Measurements from ENCODE around the gene NBEAL2. TPM values are rescaled to one million over a fixed set of nuclear protein-coding genes. Genes with fewer than 3 reads are reported as not detected.

The NBEAL2 gene
- total RNA-seq, 1 experiment from 2014 or later = 0.95 TPM

DNA sequence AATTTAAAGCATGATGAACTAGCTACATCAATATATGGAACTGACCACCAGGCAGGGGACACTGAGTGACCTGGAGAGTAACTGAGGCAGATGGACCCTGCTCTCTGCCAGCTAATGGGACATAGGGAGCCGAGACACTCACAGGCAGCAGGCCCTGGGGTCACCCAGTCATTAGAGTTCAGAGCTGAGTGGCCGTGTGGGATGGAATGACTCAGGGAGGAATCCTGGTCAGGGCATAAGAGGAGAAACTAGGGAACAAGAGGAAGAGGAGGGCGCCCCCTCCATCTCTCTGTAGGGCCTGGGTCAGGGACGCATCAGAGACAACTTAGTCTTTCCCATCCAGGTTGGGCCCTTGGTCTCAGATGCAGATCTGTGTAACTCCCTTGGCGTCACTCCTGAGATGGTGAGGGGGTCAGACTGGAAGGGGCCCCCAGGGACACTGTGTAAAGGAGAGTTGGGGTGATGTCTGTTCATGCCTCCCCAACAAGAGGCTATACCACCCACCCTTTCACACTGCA, 42.7 kb upstream of the NBEAL2 start:
- peaks cover 32% of the 10 kb centered on the region for H3K4me1 ChIP-seq
- H3K36me3 ChIP-seq = peaks cover 9% of the 10 kb centered on the region
- no peak for DNase-seq
- H3K27me3 ChIP-seq = no peaks in the 10 kb centered on the region
- no peak overlapping the region for H3K4me3 ChIP-seq
- H3K27ac ChIP-seq = no peak overlapping the region
- H3K9me3 ChIP-seq (replicated peaks) = no peaks in the 10 kb centered on the region

DNA sequence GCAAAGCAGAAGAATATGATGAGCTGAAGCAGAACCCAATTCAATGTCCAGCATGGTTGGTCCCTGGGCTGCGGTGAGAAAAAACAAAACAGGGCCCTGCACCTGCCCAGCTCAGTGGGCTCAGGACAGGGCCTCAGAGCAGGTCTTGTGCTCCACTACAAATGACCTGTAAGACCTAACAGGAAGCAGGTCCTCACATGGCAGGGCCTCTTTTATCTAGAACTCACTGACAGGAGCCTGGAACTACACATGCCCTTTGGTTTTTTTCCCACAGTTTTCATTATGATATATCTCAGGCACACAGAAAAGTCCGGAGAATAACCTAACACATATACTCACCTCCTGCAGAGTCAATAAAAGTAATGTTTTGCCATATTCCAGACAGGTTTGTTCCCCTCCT, 41.3 kb upstream of the NBEAL2 start:
- Histone ChIP-seq H3K27ac (no peak overlapping the region), H3K27me3 (no peaks in the 10 kb centered on the region), H3K9me3 (replicated peaks) (no peaks in the 10 kb centered on the region), H3K36me3 (peaks cover 9% of the 10 kb centered on the region), H3K4me1 (peaks cover 24% of the 10 kb centered on the region), H3K4me3 (no peak overlapping the region)
- no peak for DNase-seq

DNA sequence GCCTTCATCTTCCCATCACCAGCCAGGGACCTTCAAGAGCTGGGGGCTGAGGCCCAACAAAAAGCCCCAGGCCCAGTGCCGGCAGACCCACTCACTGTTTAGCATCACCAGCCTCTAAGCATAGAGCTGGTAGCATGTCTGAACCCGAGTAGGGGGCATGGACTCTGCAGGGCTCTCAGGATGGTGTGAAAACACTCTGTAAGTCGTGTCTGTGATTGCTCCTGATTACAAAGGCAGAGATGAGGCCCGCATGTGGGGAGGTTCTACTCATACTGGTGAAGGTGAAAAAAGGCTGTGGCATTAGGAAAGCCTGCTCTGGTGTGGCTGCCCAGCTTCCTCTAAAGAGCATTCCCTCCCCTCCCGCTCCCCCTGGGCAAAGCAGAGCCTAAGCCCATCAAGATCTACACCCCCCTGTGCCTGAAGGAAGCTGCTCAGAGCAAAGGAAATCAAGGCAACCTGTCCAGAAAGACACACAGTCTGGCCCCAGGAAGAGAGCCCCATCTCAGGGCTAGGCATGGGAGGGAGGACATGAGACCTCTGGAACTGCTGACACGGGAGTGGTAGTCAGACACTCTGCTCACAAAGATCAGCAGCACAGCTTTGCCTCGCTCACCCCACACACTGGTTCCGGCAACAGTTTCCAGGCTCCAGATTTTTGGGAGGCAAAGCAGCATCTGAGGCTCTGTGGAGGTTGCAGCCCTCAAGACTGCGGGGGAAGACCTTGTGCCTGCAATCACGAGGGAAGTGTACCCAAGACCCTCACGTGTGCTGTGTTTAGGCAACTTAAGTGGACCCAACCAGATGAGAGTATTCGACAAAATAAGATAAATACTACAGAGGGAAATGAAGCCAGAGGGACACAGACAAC, 39.7 kb upstream of the NBEAL2 start:
- no peak for DNase-seq
- Histone ChIP-seq H3K9me3 (replicated peaks) (no peaks in the 10 kb centered on the region), H3K27me3 (no peaks in the 10 kb centered on the region), H3K27ac (no peak overlapping the region), H3K4me3 (no peak overlapping the region), H3K4me1 (peaks cover 28% of the 10 kb centered on the region), H3K36me3 (peaks cover 9% of the 10 kb centered on the region)

DNA sequence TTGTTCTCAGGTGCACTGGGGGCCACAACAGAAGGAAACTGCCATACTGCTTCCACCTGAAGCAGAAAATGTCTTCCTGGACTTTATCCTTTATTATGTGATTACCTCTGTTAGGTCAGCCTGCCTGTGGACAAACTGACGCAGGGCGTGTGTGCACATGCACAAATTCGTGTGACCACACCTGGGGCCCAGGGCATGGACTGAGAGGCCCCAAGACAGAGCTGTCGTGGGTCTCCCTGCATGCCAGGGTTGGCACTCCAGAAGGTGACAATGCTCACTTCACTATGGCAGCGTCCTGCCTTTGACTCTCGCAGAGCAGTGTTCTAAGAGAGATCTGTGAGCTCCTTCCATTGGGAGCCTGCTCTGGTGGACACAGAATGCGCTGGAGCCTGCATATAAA, 37.4 kb upstream of the NBEAL2 start:
- DNase-seq = no peak
- Histone ChIP-seq H3K9me3 (replicated peaks) (no peaks in the 10 kb centered on the region), H3K4me3 (no peak overlapping the region), H3K4me1 (peaks cover 13% of the 10 kb centered on the region), H3K27me3 (no peaks in the 10 kb centered on the region), H3K27ac (no peak overlapping the region), H3K36me3 (peaks cover 15% of the 10 kb centered on the region)

DNA sequence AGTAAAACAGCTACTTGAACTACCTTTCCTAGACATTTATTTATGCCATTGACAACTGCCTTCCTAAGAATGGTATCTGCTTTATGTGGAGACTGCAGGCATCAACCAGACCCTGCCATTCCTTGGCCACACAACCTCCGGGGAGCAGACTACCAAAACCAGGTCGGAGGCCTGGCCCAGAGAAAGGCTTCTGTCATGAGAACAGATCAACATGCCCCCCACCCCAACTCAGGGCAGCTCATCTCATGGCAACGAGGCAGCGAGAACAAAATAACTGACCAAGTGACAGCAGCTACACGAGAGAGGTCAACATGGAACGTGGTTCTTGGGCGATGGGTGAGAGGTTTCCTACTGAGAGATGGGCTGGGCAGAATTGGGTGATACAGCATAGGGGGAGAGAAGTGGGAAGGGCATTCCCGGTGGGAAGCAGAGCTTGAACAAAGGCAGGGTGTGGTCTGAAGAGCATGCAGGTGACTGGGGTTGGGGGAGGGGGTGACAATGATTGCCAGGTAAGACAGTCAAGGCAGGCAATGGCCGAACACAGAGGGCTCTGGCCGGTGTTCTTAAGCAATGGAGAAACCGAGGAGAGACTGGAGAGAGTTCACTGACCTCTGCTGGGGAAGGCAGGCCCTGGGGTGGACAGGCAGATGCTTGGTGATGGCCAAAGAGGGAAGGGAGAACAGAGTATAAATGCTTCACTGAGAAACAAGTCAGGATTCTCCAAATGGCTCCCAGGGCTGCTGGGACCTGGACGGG, 36.8 kb upstream of the NBEAL2 start:
- H3K9me3 ChIP-seq (replicated peaks) = no peaks in the 10 kb centered on the region
- H3K4me1 ChIP-seq = peaks cover 19% of the 10 kb centered on the region
- no peaks in the 10 kb centered on the region for H3K27me3 ChIP-seq
- no peak for DNase-seq
- no peak overlapping the region for H3K4me3 ChIP-seq
- peaks cover 11% of the 10 kb centered on the region for H3K36me3 ChIP-seq
- no peak overlapping the region for H3K27ac ChIP-seq

DNA sequence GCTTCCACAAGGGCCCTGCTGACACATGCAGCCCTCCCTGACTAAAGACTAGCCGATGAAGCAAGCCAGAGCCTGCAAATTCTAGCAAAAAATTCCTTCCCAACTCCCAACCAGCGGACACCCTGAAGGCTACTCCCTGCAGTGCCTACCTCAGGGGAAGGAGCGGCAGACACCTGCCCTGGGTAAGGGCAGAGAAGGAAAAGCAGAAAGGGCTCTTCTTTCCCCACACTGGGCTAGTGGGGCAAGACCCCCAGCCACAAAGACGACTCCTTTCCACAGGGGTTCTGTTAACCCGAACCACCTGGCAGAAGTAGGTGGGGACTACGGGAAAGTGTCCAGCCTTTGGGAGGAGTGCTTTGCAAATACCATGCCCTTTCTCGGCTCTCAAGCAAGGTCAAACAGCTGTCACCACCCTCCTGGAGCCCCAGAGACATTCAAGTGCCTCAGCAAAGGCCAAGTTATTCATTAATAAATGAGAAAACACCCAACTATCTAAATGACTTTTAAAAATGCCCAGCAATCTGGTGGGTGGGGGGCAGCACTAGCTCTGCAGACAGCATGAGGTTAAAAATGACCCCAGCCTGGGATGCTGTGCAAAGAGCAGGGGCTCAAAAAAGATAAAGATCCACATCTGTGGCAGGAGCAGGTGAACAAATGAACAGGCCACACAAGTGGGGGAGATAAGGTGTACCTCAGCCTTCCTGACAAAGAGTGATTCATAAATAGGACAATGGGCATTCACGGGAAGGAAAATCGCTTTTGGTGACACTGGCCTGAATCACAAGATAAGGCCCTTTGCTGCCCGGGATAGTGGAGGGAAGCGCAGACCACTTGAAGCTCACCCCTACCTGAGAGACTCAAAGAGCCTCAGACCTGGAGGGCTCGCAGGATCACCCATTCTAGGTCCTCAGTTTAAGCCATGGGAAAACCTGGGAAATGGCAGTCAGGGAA, 36.0 kb upstream of the NBEAL2 start:
- DNase-seq = peak; percentile 17 to 48
- Histone ChIP-seq H3K27me3 (no peaks in the 10 kb centered on the region), H3K27ac (peak overlapping the region; percentile 36; the same call in 1 of the 2 replicates), H3K36me3 (peaks cover 11% of the 10 kb centered on the region), H3K4me1 (peaks cover 28% of the 10 kb centered on the region), H3K9me3 (replicated peaks) (no peaks in the 10 kb centered on the region), H3K4me3 (no peak overlapping the region)

DNA sequence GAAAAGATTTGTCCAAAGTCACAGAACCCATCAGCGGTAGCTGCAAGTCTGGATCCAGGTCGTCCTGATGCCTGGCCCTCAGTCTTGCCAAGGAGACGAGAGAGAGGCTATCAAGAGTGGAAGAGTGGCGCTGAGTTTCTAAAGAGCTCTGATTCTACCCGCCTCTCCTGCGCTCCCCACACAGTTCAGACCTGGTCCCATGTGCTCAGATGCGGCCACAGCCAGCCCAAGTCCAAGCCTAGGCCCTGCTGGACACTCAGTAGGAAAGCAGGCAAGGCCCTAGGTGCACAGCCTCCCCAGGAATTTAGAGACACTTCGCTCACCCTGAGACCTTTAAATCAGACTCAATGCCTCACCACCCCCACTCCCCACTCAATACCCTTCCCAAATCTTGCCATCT, 35.3 kb upstream of the NBEAL2 start:
- H3K36me3 ChIP-seq = peaks cover 11% of the 10 kb centered on the region
- H3K4me3 ChIP-seq = no peak overlapping the region
- peaks cover 33% of the 10 kb centered on the region for H3K4me1 ChIP-seq
- DNase-seq = no peak
- H3K9me3 ChIP-seq (replicated peaks) = no peaks in the 10 kb centered on the region
- peak overlapping the region; percentile 36; the same call in 1 of the 2 replicates for H3K27ac ChIP-seq
- no peaks in the 10 kb centered on the region for H3K27me3 ChIP-seq

DNA sequence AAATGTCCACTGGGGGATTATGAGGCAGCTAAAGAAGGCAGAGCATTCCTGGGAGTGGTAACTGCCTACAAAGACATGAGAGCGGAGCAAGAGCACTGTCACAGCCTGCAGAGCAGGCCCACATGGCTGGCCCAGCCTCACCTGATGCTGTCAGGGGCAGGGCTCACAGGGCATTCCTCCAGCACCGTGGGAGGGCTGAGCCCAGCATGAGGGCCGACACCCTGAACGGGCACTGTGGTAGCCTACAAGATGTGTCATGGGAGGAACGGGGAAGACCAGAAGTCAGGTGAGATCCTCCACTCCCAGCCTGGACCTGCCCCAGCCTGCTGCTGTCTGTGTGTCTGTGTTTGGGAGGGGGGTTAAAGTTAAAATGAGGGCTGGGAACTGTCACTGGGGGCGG, 33.0 kb upstream of the NBEAL2 start:
- H3K27me3 ChIP-seq = no peaks in the 10 kb centered on the region
- peaks cover 6% of the 10 kb centered on the region; the same call in 1 of the 2 replicates for H3K36me3 ChIP-seq
- no peak for DNase-seq
- H3K4me3 ChIP-seq = no peak overlapping the region
- peaks cover 39% of the 10 kb centered on the region for H3K4me1 ChIP-seq
- H3K27ac ChIP-seq = no peak overlapping the region
- no peaks in the 10 kb centered on the region for H3K9me3 ChIP-seq (replicated peaks)

DNA sequence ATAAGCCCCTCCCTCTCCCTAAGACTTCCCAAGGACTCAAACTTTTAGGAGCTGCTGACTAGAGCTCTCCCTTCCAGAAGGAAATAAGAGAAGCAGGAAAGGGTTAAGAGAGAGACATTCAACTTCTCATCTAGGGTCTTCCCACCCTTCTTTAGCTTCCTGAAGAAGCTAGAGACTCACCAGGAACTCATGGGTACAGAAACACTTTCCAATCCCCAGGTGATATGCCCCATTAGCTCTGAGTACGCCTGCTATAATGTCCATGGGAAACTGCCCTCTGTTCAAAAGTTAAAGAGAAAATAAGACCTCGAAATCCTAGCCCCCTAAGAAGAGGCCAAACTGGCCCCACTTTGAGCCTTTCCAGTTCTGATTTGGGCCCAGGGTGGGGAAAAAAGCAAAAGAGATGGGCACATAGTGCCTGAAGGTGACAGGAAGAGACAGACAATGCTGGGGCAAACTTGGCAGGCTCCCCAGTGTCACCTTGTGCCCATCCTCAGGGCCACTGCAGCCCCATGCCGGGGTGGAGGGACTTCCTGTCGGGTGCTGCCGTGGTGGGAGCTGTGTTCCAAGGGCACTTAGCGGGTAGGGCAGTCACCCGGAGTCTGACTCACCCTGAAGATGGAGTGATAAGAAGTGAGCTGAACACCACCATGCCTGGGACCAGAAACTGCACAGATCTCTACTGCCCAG, 32.5 kb upstream of the NBEAL2 start:
- Histone ChIP-seq H3K36me3 (peaks cover 6% of the 10 kb centered on the region; the same call in 1 of the 2 replicates), H3K4me1 (peaks cover 39% of the 10 kb centered on the region), H3K9me3 (replicated peaks) (no peaks in the 10 kb centered on the region), H3K4me3 (no peak overlapping the region), H3K27me3 (no peaks in the 10 kb centered on the region), H3K27ac (no peak overlapping the region)
- DNase-seq = no peak

DNA sequence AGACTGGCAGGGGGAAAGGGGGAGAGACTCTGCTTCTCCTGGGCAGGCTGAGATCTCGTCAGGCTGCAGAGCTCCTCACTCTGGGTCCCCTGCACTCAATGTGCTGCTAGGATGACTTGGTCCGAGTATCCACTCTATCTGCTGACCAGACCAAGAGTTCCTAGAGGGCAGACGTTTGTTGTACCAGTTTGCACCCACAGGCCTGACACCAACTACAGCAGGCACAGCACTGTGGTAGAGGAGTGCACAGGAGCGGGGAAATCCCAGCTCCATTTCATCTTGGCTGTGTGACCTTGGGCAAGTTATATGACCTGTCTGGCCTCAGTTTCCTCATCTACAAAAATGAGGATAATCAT, 31.9 kb upstream of the NBEAL2 start:
- Histone ChIP-seq H3K9me3 (replicated peaks) (no peaks in the 10 kb centered on the region), H3K27me3 (no peaks in the 10 kb centered on the region), H3K4me3 (no peak overlapping the region), H3K4me1 (peaks cover 39% of the 10 kb centered on the region), H3K27ac (peak overlapping the region; percentile 63), H3K36me3 (peaks cover 6% of the 10 kb centered on the region; the same call in 1 of the 2 replicates)
- no peak for DNase-seq

DNA sequence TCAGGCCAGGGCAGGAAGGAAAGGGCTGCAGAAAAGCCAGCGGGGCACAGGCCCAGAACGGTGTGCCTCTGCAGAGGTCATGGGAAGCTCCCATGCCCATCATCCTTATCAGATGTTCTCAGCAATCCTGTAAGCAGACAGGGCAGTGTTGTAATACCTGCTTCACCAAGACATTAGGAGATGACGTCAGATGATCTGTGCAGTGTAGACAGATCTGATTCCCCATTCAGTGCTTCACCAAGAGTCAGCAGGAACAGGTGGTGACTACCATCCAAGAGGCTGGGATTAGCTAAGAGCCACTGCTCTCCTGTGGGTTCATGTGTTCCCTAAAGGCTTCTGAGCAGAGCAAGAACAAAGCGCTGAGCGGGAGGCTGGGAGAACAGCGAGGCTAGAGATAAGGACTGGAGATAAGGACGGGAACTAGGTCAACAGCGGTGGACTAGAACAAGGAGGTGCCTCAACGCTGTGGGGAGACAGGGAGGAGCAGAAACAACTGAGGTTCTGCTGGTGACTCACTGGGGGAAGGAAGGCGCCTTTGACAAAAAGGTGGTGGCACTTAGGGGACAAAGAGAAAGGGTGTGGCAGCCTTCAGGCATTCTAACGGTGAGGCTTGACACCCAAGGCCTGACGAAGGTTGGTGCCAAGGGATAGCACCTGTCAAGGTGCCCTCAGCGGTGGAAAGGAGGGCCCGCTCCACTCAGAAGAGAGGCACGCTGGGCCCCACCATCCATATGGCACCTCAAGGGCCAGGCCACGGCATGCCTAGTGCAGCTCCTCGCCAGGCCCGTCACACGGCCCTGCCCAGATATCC, 31.3 kb upstream of the NBEAL2 start:
- DNase-seq = peak; percentile 89 to 93

DNA sequence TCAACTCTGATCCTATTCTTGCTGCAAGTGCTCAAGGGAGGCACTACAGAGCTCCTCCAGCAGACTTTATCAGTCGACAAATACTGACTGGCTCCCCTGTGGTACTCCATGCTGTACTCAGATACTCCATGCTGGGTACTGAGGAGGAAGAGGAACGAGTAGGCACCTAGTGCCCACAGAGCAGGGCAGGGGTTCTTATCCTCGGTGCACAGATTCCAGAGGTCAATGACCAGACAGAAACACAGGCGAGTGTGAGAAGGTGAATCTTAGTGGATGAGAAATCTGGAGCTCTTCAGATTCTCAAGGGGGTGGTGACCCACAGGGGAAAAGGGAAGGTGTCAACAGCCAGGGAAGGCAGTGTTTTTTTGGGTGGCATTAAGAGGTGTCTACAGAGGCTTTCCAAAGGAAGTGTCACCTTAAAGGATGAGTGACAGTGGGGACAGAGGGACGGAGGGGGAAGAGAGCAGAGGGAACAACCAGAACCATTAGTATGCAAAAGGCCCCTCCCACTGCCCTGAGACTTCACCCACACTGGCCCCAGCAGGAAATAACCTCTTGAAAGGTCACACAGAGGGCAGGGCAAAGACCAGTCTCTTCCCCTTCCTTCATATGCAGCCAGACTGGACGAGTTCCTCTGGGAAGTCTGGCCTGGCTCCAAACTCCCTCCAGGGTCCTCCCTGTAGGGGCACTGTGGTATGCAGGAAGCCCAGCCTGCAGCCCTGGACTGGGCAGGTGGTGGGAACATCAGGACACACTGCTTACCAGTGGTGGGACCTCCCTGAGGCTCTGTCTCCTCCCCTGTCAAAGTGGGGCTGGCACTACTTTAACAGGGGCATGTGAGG, 30.4 kb upstream of the NBEAL2 start:
- peak; percentile 69 to 72 for DNase-seq
- Histone ChIP-seq H3K9me3 (replicated peaks) (no peaks in the 10 kb centered on the region), H3K4me1 (peaks cover 30% of the 10 kb centered on the region), H3K27me3 (no peaks in the 10 kb centered on the region), H3K27ac (peak overlapping the region; percentile 63), H3K36me3 (peaks cover 6% of the 10 kb centered on the region; the same call in 1 of the 2 replicates), H3K4me3 (no peak overlapping the region)

More for the DNA sequence above, 31.3 kb upstream of the NBEAL2 start:
- Histone ChIP-seq H3K9me3 (replicated peaks) (no peaks in the 10 kb centered on the region), H3K4me1 (peaks cover 39% of the 10 kb centered on the region), H3K4me3 (no peak overlapping the region), H3K27ac (peak overlapping the region; percentile 63), H3K27me3 (no peaks in the 10 kb centered on the region), H3K36me3 (peaks cover 6% of the 10 kb centered on the region; the same call in 1 of the 2 replicates)
